Measurements from ENCODE around the gene NKPD1. TPM values are rescaled to one million over a fixed set of nuclear protein-coding genes. Genes with fewer than 3 reads are reported as not detected.

Gene NKPD1
- total RNA-seq, 4 donors from 2014 or later, result 0.35 to 0.40 TPM; not detected in 2

GRCh38 chr19:45184115-45184514, 23.3 kb upstream of the NKPD1 start:
- no peak for TF ChIP-seq CTCF (IDR thresholded peaks at IDR 0.05)
- no peak for TF ChIP-seq POLR2A (IDR thresholded peaks at IDR 0.05)
- Histone ChIP-seq H3K4me1 (peaks cover 0 to 23% (median 16%) of the 10 kb centered on the region in 4 donors), H3K27me3 (no peaks in the 10 kb centered on the region), H3K36me3 (peaks cover 0 to 5% (median 0%) of the 10 kb centered on the region in 3 donors), H3K9me3 (no peaks in the 10 kb centered on the region), H3K4me3 (no peak overlapping the region), H3K27ac (no peak overlapping the region)
- no peak for DNase-seq

- H3K9me3 ChIP-seq, result no peaks in the 10 kb centered on the region
- H3K4me1 ChIP-seq, result peaks cover 0 to 23% (median 18%) of the 10 kb centered on the region in 4 donors
- DNase-seq, result no peak
- H3K4me3 ChIP-seq, result no peak overlapping the region
- H3K27ac ChIP-seq, result no peak overlapping the region
- no peak for TF ChIP-seq POLR2A (IDR thresholded peaks at IDR 0.05)
- TF ChIP-seq CTCF (IDR thresholded peaks at IDR 0.05), result no peak
- H3K27me3 ChIP-seq, result no peaks in the 10 kb centered on the region
- H3K36me3 ChIP-seq, result peaks cover 0 to 5% (median 0%) of the 10 kb centered on the region in 3 donors
These were observed 22.0 kb upstream of the NKPD1 start for GRCh38 chr19:45182758-45183157.

- H3K9me3 ChIP-seq, result no peaks in the 10 kb centered on the region
- TF ChIP-seq POLR2A (IDR thresholded peaks at IDR 0.05), result no peak
- TF ChIP-seq CTCF (IDR thresholded peaks at IDR 0.05), result no peak
- peaks cover 0 to 5% (median 0%) of the 10 kb centered on the region in 3 donors for H3K36me3 ChIP-seq
- H3K27ac ChIP-seq, result no peak overlapping the region
- H3K27me3 ChIP-seq, result no peaks in the 10 kb centered on the region
- H3K4me1 ChIP-seq, result peaks cover 0 to 33% (median 23%) of the 10 kb centered on the region in 4 donors
- no peak for DNase-seq
- no peak overlapping the region for H3K4me3 ChIP-seq
These were observed 20.2 kb upstream of the NKPD1 start for GRCh38 chr19:45180936-45181335.

- Histone ChIP-seq H3K4me3 (peak overlapping the region; percentile 62 to 94 (median 88)), H3K9me3 (no peaks in the 10 kb centered on the region), H3K36me3 (peaks cover 0 to 5% (median 0%) of the 10 kb centered on the region in 3 donors), H3K27me3 (no peaks in the 10 kb centered on the region), H3K4me1 (peaks cover 0 to 33% (median 23%) of the 10 kb centered on the region in 4 donors), H3K27ac (peak overlapping the region; percentile 84 to 94 (median 89))
- TF ChIP-seq CTCF (IDR thresholded peaks at IDR 0.05) (no peak), POLR2A (IDR thresholded peaks at IDR 0.05) (no peak)
- DNase-seq, result no peak
These were observed 19.1 kb upstream of the NKPD1 start for GRCh38 chr19:45179892-45180370.

- Histone ChIP-seq H3K27me3 (no peaks in the 10 kb centered on the region), H3K9me3 (no peaks in the 10 kb centered on the region), H3K36me3 (peaks cover 0 to 5% (median 0%) of the 10 kb centered on the region in 3 donors), H3K27ac (peak overlapping the region; percentile 84 to 94 (median 89)), H3K4me3 (peak overlapping the region; percentile 62 to 94 (median 88)), H3K4me1 (peaks cover 0 to 33% (median 23%) of the 10 kb centered on the region in 4 donors)
- TF ChIP-seq CTCF (IDR thresholded peaks at IDR 0.05), result no peak
- TF ChIP-seq POLR2A (IDR thresholded peaks at IDR 0.05), result no peak
- DNase-seq, result peak in 1 of 3 donors; percentile 70
These were observed 18.5 kb upstream of the NKPD1 start for GRCh38 chr19:45179072-45179891.

Data from Peyer's patch (tissue), 4 donors.